GM21515 (cell line): ENCODE measurements around the gene GNAI1.

ENCODE experiments used
- ATAC-seq: cut with Tn5 transposase; IDR thresholded peaks from one replicate; pipeline ENCODE4 v1.9.1; 2021; ENCODE audit not compliant: unreplicated experiment

GNAI1 gene

GRCh38 chr7:80244206-80244916 lies 109.7 kb downstream of the GNAI1 start:
- ATAC-seq, result no peak

- no peak for ATAC-seq
Measured at GRCh38 chr7:80247144-80247543, 112.5 kb downstream of the GNAI1 start.

GRCh38 chr7:80247891-80248290 lies 113.3 kb downstream of the GNAI1 start:
- no peak for ATAC-seq

- no peak for ATAC-seq
Measured at GRCh38 chr7:80249184-80249583, 114.6 kb downstream of the GNAI1 start.

GRCh38 chr7:80249619-80250295 lies 115.1 kb downstream of the GNAI1 start:
- ATAC-seq, result no peak

GRCh38 chr7:80253237-80253636 lies 118.6 kb downstream of the GNAI1 start:
- ATAC-seq, result no peak

- ATAC-seq, result no peak
Measured at GRCh38 chr7:80253653-80254052, 119.0 kb downstream of the GNAI1 start.

- no peak for ATAC-seq
Measured at GRCh38 chr7:80255656-80256055, 121.0 kb downstream of the GNAI1 start.

- no peak for ATAC-seq
Measured at GRCh38 chr7:80257756-80258155, 123.1 kb downstream of the GNAI1 start.

- no peak for ATAC-seq
Measured at GRCh38 chr7:80260606-80261005, 126.0 kb downstream of the GNAI1 start.

- no peak for ATAC-seq
Measured at GRCh38 chr7:80263333-80263732, 128.7 kb downstream of the GNAI1 start.

GRCh38 chr7:80263821-80264220 lies 129.2 kb downstream of the GNAI1 start:
- ATAC-seq, result no peak

- ATAC-seq, result no peak
Measured at GRCh38 chr7:80264769-80265495, 130.3 kb downstream of the GNAI1 start.

GRCh38 chr7:80272560-80273239 lies 138.1 kb downstream of the GNAI1 start:
- no peak for ATAC-seq

GRCh38 chr7:80273327-80273726 lies 138.7 kb downstream of the GNAI1 start:
- ATAC-seq, result no peak

- ATAC-seq, result no peak
Measured at GRCh38 chr7:80275192-80275605, 140.6 kb downstream of the GNAI1 start.
